Astrocyte (in vitro differentiated cells and primary cell): ENCODE measurements around the gene UCN3. TPM values are rescaled to one million over a fixed set of nuclear protein-coding genes. Genes with fewer than 3 reads are reported as not detected.

Source experiments
- DNase-seq: peaks from one replicate; pipeline ENCODE4 v3.0.0-alpha.2; 2010; ENCODE audit warnings: low read depth
- FAIRE-seq: peaks from 2 replicates; lab custom pipeline; 2011; peaks lifted over from hg19 to GRCh38; lab: Jason Lieb, UNC
- H2AFZ ChIP-seq: 2 replicates; pipeline ENCODE4 v1.6.0; 2012; ENCODE audit warnings: low read depth, low read length, inconsistent platforms
- H3K27ac ChIP-seq: 2 replicates; pipeline ENCODE4 v1.5.1; 2011; ENCODE audit warnings: low read depth, low read length, inconsistent platforms
- H3K27me3 ChIP-seq: 2 replicates; pipeline ENCODE4 v1.6.0; 2011; ENCODE audit warnings: low read length, inconsistent platforms; ENCODE audit not compliant: insufficient read depth
- H3K36me3 ChIP-seq: 2 replicates; pipeline ENCODE4 v1.5.1; 2011; ENCODE audit warnings: low read length, inconsistent platforms; ENCODE audit not compliant: insufficient read depth
- H3K4me1 ChIP-seq: 2 replicates; pipeline ENCODE4 v1.5.1; 2011; ENCODE audit warnings: low read length, inconsistent platforms; ENCODE audit not compliant: insufficient read depth
- H3K4me2 ChIP-seq: 2 replicates; pipeline ENCODE4 v1.6.0; 2012; ENCODE audit warnings: low read length, inconsistent platforms
- H3K4me3 ChIP-seq: 2 replicates; pipeline ENCODE4 v1.5.1; 2011; ENCODE audit warnings: low read depth, mild to moderate bottlenecking, low read length, inconsistent platforms; ENCODE audit not compliant: insufficient read depth
- H3K79me2 ChIP-seq: 2 replicates; pipeline ENCODE4 v1.6.0; 2012; ENCODE audit warnings: mild to moderate bottlenecking, low read length, inconsistent platforms; ENCODE audit not compliant: insufficient read depth
- H3K9ac ChIP-seq: 2 replicates; pipeline ENCODE4 v1.6.0; 2012; ENCODE audit warnings: mild to moderate bottlenecking, low read length, inconsistent platforms
- H3K9me3 ChIP-seq: 2 replicates; pipeline ENCODE4 v1.5.1; 2012; ENCODE audit warnings: low read depth, mild to moderate bottlenecking, low read length, inconsistent platforms; ENCODE audit not compliant: insufficient read depth
- H4K20me1 ChIP-seq: 2 replicates; pipeline ENCODE4 v1.6.0; 2012; ENCODE audit warnings: low read length, inconsistent platforms; ENCODE audit not compliant: insufficient read depth
- H3K27ac Mint-ChIP-seq: one replicate; pipeline ENCODE4 v1.8.0; 2021; ENCODE audit warnings: mild to moderate bottlenecking, mixed read lengths; ENCODE audit not compliant: unreplicated experiment
- H3K27me3 Mint-ChIP-seq: one replicate; pipeline ENCODE4 v1.8.0; 2021; ENCODE audit warnings: low read depth, mixed read lengths; ENCODE audit not compliant: unreplicated experiment
- H3K36me3 Mint-ChIP-seq: one replicate; pipeline ENCODE4 v1.8.0; 2021; ENCODE audit warnings: low read depth, mixed read lengths; ENCODE audit not compliant: unreplicated experiment
- H3K4me1 Mint-ChIP-seq: one replicate; pipeline ENCODE4 v1.8.0; 2021; ENCODE audit warnings: low read depth, mixed read lengths; ENCODE audit not compliant: unreplicated experiment
- H3K4me3 Mint-ChIP-seq: one replicate; pipeline ENCODE4 v1.8.0; 2021; ENCODE audit warnings: mild to moderate bottlenecking, moderate library complexity, mixed read lengths; ENCODE audit not compliant: unreplicated experiment
- H3K9me3 Mint-ChIP-seq: one replicate; pipeline ENCODE4 v1.8.0; 2021; ENCODE audit warnings: mild to moderate bottlenecking, mixed read lengths; ENCODE audit not compliant: unreplicated experiment
- EZH2 ChIP-seq: IDR thresholded peaks from 2 replicates; pipeline ENCODE4 v1.6.1; 2012; ENCODE audit warnings: mild to moderate bottlenecking, low read length, inconsistent platforms; ENCODE audit not compliant: insufficient read depth
- total RNA-seq: library from RNA; stranded (reverse); gene quantifications from 2 replicates; pipeline ENCODE4 v1.2.1, GENCODE V29; 2021
- TF ChIP-seq, protein P1 (sequence below): IDR thresholded peaks from 2 replicates; pipeline ENCODE4 v1.5.1; 2011; ENCODE audit warnings: low read depth, mild to moderate bottlenecking, inconsistent platforms, low read length, moderate library complexity; ENCODE audit not compliant: insufficient read depth

The UCN3 gene
- total RNA-seq, 1 donor from 2014 or later = not detected

DNA sequence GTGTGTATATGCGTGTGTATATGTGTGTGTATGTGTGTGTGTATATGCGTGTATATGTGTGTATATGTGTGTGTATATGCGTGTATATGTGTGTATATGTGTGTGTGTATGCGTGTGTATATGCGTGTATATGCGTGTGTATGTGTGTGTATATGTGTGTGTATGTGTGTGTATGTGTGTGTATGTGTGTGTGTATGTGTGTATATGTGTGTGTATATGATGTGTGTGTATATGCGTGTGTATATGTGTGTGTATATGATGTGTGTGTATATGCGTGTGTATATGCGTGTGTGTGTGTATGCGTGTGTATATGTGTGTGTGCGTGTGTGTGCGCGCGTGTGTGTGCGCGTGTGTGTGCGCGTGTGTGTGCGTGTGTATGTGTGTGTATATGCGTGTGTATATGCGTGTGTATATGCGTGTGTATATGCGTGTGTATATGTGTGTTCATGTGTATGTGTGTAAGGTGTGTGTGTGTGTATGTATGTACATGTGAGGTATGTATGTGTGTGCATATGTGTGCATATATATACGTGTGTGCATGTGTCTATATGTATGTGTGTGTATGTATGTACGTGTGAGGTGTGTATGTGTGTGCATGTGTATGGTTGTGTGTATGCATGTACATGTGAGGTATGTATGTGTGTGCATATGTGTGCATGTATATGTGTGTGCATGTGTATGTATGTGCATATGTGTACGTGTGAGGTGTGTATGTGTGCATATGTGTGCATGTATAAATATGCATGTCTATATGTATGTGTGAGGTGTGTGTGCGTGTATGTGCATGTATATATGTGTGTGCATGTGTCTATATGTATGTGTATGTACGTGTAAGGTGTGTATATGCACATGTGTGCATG, 6.0 kb downstream of the UCN3 start:
- Histone ChIP-seq H3K4me1 (no peaks in the 10 kb centered on the region), H3K9me3 (peaks cover 7% of the 10 kb centered on the region), H3K27ac (no peak overlapping the region), H3K9ac (no peak overlapping the region), H3K4me2 (no peak overlapping the region), H3K4me3 (no peak overlapping the region), H3K27me3 (peaks cover 2% of the 10 kb centered on the region), H3K79me2 (no peaks in the 10 kb centered on the region), H2AFZ (no peak overlapping the region), H3K36me3 (no peaks in the 10 kb centered on the region), H4K20me1 (no peaks in the 10 kb centered on the region)
- no peak for TF ChIP-seq EZH2
- TF ChIP-seq, protein P1, sequence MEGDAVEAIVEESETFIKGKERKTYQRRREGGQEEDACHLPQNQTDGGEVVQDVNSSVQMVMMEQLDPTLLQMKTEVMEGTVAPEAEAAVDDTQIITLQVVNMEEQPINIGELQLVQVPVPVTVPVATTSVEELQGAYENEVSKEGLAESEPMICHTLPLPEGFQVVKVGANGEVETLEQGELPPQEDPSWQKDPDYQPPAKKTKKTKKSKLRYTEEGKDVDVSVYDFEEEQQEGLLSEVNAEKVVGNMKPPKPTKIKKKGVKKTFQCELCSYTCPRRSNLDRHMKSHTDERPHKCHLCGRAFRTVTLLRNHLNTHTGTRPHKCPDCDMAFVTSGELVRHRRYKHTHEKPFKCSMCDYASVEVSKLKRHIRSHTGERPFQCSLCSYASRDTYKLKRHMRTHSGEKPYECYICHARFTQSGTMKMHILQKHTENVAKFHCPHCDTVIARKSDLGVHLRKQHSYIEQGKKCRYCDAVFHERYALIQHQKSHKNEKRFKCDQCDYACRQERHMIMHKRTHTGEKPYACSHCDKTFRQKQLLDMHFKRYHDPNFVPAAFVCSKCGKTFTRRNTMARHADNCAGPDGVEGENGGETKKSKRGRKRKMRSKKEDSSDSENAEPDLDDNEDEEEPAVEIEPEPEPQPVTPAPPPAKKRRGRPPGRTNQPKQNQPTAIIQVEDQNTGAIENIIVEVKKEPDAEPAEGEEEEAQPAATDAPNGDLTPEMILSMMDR = no peak
- FAIRE-seq (no peak), DNase-seq (no peak)
- H3K36me3 Mint-ChIP-seq = no peaks in the 10 kb centered on the region
- peaks cover 20% of the 10 kb centered on the region for H3K27me3 Mint-ChIP-seq
- no peaks in the 10 kb centered on the region for H3K4me1 Mint-ChIP-seq
- no peak overlapping the region for H3K27ac Mint-ChIP-seq
- H3K4me3 Mint-ChIP-seq = no peak overlapping the region
- H3K9me3 Mint-ChIP-seq = peaks cover 7% of the 10 kb centered on the region

- FAIRE-seq (no peak), DNase-seq (no peak)
- Histone ChIP-seq H3K27ac (no peak overlapping the region), H3K9me3 (peaks cover 7% of the 10 kb centered on the region), H3K4me3 (no peak overlapping the region), H3K27me3 (no peaks in the 10 kb centered on the region), H4K20me1 (no peaks in the 10 kb centered on the region), H3K9ac (no peak overlapping the region), H2AFZ (no peak overlapping the region), H3K79me2 (no peaks in the 10 kb centered on the region), H3K4me2 (no peak overlapping the region), H3K4me1 (no peaks in the 10 kb centered on the region), H3K36me3 (no peaks in the 10 kb centered on the region)
- Mint-ChIP-seq H3K36me3 (no peaks in the 10 kb centered on the region), H3K4me3 (no peak overlapping the region), H3K27ac (no peak overlapping the region), H3K27me3 (peaks cover 16% of the 10 kb centered on the region), H3K9me3 (peaks cover 7% of the 10 kb centered on the region), H3K4me1 (no peaks in the 10 kb centered on the region)
- no peak for TF ChIP-seq EZH2
- TF ChIP-seq, protein P1 = no peak
Measured at GRCh38 chr10:5373307-5373706, 8.5 kb downstream of the UCN3 start.
